ENCODE results near the gene SPTBN4.

SPTBN4 gene

GRCh38 chr19:40567750-40568494 lies 101.1 kb downstream of the SPTBN4 start:
- no peak for DNase-seq

DNA sequence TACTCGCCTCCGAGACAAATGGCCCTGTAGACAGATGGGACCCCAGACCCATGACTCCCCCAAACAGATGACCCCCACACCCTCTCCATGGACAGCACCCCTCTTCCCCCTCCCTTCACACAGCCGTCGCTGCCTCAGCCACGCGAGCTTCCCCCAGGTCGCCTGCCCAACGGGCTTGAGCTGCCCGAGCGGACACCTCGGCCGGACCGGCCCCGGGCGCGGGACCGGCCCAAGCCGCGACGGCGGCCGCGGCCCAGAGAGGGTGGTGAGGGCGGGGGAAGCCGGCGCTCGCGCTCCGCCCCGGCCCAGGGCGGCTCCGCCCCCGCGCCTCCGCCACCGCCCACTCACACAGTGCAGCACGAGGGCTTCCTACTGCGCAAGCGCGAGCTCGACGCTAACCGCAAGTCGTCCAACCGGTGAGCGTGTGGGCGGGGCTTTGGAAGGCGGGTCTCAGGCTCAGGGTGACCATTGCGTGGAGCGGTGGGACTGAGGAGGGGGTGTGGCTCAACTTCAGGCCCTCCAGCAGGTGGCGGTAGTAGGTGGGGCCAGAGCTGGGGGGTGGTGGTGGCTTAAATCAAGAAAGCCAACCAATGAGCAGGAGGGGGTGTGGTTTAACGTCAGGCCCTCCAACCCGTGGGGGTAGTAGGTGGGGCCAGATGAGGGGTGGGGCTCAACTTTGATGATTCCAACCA lies 103.7 kb downstream of the SPTBN4 start:
- DNase-seq: no peak

GRCh38 chr19:40571005-40571318 lies 104.2 kb downstream of the SPTBN4 start:
- DNase-seq: no peak

DNA sequence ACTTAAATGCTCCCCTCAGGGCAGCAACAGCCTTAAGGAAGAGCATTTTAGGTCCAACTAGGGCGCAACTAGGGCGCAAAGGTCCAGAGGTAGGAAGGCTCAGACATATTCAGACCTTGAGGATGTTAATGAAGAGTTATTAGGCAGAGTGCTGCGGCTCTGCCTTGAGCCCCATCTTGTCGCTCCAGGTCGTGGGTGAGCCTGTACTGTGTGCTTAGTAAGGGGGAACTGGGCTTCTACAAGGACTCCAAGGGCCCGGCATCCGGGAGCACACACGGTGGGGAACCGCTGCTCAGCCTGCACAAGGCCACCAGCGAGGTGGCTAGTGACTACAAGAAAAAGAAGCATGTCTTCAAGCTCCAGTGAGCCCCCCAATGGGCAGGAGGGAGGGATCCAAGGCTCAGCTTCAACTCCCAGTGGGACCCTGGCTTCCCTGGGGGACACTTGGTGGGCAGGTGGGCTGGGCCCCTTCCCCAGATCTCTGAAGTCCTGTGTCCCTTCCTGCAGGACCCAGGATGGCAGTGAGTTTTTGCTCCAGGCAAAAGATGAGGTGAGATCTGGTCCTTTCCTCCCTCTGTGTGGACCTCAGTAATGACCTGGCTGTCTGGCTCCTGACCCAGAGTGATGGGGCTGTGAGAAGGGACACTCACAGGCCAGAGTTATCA lies 105.2 kb downstream of the SPTBN4 start:
- DNase-seq: no peak

GRCh38 chr19:40575326-40575725 lies 108.5 kb downstream of the SPTBN4 start:
- no peak for DNase-seq

DNA sequence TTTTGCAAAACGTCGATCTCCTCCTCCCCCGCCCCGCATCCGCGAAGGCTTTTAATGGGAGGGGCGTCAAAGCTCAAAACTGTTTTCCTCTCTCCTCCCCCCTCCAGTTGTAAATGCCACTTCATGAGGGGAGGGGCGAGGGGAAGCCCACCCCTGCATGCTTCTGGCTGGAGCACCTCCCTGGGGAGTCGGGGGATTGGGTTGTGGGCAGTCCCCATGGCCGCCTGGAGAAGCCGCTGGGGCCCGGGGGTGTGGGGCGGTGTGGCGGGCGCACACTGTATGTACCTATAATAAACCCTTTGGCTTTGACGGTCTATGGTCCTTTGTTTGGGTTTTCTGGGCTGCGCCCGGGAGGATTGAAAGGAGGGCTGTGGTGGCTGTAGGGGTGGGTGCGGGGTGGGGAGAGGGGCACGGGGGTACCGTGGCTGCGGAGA lies 109.4 kb downstream of the SPTBN4 start:
- DNase-seq: no peak

DNA sequence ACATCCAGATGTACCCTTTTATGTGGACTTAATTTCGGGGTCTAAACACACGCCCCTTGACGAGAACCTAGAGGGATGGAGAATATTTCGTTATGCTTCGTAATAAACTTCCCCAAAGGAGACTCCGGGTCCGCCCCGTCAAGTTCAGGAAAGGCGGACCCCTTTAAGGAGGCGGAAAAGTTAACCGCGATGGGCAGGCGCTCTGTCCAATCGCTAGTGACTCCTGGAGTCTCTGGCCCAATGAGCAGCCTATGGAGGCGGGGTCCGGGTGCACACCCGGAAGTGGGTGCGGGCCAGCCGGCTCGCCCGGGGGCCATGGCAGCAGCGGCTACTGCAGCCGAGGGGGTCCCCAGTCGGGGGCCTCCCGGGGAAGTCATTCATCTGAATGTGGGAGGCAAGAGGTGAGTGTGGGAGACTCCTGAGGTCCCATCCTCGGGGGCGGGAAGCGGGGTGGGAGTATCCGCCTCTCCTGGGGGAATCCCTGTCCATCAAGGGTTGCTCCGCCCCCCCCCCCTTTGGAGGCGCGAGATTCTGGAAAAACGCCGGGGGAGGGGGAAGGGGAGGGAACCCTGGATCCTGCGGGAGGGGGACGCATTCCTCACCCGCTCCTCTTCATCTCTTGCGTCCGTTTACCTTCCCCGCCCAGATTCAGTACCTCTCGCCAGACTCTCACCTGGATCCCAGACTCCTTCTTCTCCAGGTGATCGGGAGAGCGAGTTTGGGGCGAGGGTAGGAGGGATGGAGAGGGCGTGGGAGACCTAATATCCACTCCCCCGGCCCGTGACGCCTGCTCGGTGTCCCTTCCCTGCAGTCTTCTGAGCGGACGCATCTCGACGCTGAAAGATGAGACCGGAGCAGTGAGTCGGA lies 110.0 kb downstream of the SPTBN4 start, which contains the start of gene SHKBP1:
Gene SHKBP1, plus strand, starts transcription at position 289 of the 867 bp plus-strand sequence. Its CDS starts 27 bp downstream, at position 316.
- no peak for DNase-seq

DNA sequence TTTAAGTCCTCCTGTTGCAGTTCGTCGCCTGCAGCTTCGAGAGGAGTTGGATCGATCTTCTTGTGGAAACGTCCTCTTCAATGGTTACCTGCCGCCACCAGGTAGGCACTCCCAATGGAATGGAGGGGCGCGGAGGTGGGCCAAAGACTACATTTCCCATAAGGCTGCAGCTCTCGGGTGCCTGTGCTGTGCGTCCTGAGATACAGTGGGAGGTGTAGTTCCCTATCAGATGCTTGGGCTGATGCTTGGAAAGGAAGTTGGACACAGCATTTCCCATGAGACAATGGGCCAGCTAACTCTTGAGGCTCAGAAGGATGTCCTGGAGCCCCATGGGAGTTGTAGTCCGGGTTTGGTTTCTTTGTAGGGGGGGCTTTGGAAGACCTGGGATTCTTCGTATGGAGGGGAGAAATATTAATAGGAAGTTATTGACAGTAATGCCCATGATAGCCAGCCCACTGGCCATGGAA lies 111.7 kb downstream of the SPTBN4 start:
- no peak for DNase-seq

- no peak for DNase-seq
These were observed 113.8 kb downstream of the SPTBN4 start for GRCh38 chr19:40580619-40581018.

GRCh38 chr19:40581531-40581930 lies 114.7 kb downstream of the SPTBN4 start:
- no peak for DNase-seq

- no peak for DNase-seq
These were observed 115.7 kb downstream of the SPTBN4 start for GRCh38 chr19:40582467-40582866.

GRCh38 chr19:40583283-40583682 lies 116.5 kb downstream of the SPTBN4 start:
- DNase-seq: no peak

GRCh38 chr19:40584007-40584406 lies 117.2 kb downstream of the SPTBN4 start:
- DNase-seq: no peak

GRCh38 chr19:40585241-40585981 lies 118.6 kb downstream of the SPTBN4 start:
- DNase-seq: no peak

- DNase-seq: no peak
These were observed 119.2 kb downstream of the SPTBN4 start for GRCh38 chr19:40585982-40586422.

GRCh38 chr19:40586611-40587010 lies 119.8 kb downstream of the SPTBN4 start:
- no peak for DNase-seq

DNA sequence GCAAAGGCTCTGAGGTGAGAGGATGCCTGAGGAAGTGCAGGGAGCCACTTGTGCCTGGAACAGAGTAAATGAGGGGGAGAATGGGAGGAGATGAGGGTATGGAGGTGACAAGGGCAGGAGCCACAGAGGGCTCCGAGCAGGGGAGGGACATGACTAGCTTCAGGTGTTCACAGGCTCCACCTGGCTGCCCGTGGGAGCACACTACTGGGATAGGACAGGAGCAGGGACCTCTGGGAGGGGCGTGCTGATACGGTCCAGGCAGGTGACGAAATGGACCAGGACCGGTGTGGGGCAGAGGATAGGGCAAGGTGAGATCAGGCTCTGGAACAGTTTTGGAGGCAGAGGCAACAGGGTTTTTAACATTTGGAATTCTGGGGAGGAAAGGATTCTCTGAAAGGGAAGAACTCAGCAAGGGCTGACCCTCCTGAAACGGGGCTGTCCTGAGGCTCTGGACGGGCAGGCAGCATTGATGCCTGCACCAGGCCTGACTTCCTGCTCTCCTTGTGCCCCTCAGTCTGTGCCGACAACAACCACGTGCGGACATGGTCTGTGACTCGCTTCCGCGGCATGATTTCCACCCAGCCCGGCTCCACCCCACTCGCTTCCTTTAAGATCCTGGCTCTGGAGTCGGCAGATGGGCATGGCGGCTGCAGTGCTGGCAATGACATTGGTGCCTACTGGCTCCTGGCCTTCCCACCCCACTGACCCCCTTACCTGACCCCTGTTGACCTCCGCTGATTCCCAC lies 121.5 kb downstream of the SPTBN4 start:
- DNase-seq: no peak

GRCh38 chr19:40588926-40589569 lies 122.2 kb downstream of the SPTBN4 start:
- DNase-seq: no peak

DNA sequence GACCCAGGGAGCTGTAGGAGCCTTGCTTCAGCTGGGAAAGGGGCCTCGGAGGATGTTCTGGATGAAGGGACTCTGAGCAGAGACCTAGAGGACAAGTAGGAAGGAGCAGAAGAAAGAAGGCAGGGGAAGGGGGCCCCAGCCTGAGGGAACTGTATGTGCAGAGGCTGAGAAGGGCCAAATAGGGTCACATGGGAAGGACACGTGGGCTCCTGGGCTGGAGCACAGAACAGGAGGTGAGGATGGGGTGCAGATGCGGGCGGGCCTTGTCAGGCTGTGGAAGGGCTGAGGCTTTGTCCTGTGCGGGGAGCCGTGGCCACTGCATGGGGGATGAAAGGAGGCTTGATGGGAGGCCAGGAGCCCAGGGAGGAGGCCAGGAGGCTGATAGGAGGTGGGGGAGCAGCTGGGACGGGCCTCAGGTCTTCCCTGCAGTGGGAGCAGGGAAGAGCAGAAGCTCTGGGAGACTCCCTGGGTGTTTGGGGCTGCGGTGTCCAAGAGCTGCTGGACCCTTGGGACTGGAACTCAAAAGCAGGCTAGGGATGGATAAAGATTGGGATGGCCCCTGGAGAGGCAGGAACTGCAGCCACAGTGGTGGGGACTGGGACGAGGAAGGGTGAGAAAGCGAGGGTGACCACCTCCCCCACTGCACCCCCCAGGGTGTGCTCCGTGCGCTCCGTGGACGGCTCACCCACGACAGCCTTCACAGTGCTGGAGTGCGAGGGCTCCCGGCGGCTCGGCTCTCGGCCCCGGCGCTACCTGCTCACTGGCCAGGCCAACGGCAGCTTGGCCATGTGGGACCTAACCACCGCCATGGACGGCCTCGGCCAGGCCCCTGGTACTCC lies 123.0 kb downstream of the SPTBN4 start:
- DNase-seq: no peak
